ENCODE data around the gene ABT1. TPM values are rescaled to one million over a fixed set of nuclear protein-coding genes. Genes with fewer than 3 reads are reported as not detected.

ABT1 gene
- total RNA-seq, 1 donor = 16.4 TPM

DNA sequence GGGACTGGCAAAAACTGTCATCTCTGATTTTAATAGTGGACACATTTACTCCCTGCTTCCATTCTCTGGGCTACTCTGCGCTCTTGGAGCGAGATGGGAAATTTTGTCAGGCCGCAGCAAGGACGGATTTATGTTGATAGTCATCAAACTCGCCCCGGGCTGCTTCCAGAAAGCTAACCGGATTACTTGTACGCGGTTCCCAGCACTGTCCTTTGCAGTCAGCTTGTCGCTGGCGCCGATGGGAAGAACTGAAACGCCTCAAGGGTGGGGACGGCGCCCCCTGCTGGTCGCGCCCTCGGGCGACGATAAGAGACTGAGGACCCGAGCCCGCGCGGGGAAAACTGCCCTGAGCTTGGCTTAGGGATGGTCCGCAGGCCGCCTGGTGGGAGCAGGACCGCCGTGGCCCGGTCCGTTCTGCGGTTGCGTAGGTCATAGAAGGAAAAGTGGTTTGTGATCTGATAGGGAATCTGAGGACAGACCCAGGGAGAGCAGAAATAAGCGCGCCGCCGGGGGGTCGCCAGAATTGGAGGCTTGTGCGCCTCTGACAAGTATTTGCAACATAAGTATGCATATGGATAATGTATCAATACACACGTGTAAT is 984 bp upstream of the ABT1 start:
- peak; percentile 89 for DNase-seq (ENCODE audit: low read depth)
- TF ChIP-seq, protein P1, sequence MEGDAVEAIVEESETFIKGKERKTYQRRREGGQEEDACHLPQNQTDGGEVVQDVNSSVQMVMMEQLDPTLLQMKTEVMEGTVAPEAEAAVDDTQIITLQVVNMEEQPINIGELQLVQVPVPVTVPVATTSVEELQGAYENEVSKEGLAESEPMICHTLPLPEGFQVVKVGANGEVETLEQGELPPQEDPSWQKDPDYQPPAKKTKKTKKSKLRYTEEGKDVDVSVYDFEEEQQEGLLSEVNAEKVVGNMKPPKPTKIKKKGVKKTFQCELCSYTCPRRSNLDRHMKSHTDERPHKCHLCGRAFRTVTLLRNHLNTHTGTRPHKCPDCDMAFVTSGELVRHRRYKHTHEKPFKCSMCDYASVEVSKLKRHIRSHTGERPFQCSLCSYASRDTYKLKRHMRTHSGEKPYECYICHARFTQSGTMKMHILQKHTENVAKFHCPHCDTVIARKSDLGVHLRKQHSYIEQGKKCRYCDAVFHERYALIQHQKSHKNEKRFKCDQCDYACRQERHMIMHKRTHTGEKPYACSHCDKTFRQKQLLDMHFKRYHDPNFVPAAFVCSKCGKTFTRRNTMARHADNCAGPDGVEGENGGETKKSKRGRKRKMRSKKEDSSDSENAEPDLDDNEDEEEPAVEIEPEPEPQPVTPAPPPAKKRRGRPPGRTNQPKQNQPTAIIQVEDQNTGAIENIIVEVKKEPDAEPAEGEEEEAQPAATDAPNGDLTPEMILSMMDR (IDR thresholded peaks at IDR 0.05; ENCODE audit: insufficient read depth, low read depth, low read length) = peak; percentile 92

DNA sequence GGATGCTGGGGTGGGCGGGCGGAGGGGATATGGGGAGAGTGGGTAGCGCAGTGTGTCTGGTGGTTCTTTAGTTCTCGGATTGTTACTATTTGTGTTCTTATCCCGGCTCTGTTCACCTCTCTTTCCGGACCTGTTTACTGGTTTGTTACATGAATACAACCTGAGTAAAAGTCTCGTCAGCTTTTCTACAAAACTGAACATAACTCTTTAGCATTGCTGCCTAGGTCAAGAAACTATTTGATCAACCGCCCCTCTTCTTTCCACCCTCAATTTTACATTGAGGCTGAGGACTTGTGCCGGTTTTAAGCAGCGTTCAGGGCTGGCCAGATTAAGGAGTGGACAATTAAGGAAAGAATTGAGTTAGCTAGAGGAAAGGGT is 625 bp downstream of the ABT1 start:
- no peak for DNase-seq (ENCODE audit: low read depth)
- H3K4me3 ChIP-seq (ENCODE audit: low read depth, low read length) = peak overlapping the region; percentile 100
- TF ChIP-seq, protein P1 (IDR thresholded peaks at IDR 0.05; ENCODE audit: insufficient read depth, low read depth, low read length) = no peak

More for the DNA sequence above, 984 bp upstream of the ABT1 start:
- peak overlapping the region; percentile 100 for H3K4me3 ChIP-seq (ENCODE audit: low read depth, low read length)

DNA sequence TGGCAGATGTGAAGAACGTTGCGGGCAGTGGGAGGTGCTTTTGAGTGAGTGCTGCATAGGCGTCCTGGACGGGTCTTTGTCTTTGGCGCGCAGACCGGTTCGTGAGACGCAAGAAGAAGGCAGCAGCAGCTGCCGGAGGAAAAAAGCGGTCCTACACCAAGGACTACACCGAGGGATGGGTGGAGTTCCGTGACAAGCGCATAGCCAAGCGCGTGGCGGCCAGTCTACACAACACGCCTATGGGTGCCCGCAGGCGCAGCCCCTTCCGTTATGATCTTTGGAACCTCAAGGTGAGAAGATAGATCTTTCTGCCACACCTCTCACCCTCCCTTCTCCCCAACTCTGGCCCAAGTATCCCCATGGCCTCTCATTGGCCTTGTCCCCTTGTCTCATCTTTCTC is 1.1 kb downstream of the ABT1 start:
- DNase-seq (ENCODE audit: low read depth) = no peak
- H3K4me3 ChIP-seq (ENCODE audit: low read depth, low read length) = peak overlapping the region; percentile 100
- TF ChIP-seq, protein P1 (IDR thresholded peaks at IDR 0.05; ENCODE audit: insufficient read depth, low read depth, low read length) = no peak

- DNase-seq (ENCODE audit: low read depth) = no peak
- peak overlapping the region; percentile 100 for H3K4me3 ChIP-seq (ENCODE audit: low read depth, low read length)
- TF ChIP-seq, protein P1 (IDR thresholded peaks at IDR 0.05; ENCODE audit: insufficient read depth, low read depth, low read length) = no peak
Measured at GRCh38 chr6:26598267-26598666, 1.5 kb downstream of the ABT1 start.

DNA sequence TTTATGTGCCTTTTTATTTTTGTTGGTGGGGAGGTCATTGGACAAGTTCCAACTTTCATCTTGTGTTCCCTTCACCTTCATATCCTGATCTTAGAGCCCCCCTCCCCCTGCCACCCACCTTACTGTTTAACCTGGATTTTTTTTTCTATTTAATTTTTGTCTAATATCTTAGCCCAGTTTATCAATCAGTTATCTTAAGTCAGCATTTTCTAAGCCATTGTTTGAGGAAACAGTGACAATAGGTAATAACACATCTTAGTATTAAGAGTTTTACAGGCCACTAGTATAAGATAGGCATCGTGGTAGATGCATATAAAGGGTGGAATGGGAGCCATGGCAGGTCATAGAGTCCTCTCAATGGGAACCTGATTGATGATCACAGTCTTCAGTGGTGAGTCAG is 2.4 kb downstream of the ABT1 start:
- TF ChIP-seq, protein P1 (IDR thresholded peaks at IDR 0.05; ENCODE audit: insufficient read depth, low read depth, low read length) = no peak
- no peak for DNase-seq (ENCODE audit: low read depth)

DNA sequence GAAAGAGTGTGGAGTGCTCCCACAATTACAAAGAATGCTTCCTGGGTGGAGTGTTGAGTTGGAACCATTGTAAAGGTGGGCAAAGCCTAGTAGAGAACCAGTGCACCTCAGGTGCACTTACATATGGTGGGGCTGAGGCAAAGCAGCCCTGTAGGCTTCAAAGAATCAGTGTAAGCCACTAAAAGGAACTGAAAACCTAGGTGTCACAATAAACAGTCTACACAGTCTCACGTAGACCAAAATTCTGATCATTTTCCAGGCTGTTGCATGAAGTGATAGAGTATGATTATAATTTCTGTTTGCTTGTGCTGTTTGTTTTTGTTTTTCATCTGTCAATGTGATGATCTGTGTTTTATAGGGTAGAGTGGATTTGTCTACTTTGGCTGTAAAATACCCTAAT is 2.8 kb downstream of the ABT1 start:
- H3K4me3 ChIP-seq (ENCODE audit: low read depth, low read length) = no peak overlapping the region
- TF ChIP-seq, protein P1 (IDR thresholded peaks at IDR 0.05; ENCODE audit: insufficient read depth, low read depth, low read length) = no peak
- no peak for DNase-seq (ENCODE audit: low read depth)

More for the DNA sequence above, 2.4 kb downstream of the ABT1 start:
- no peak overlapping the region for H3K4me3 ChIP-seq (ENCODE audit: low read depth, low read length)

- TF ChIP-seq, protein P1 (IDR thresholded peaks at IDR 0.05; ENCODE audit: insufficient read depth, low read depth, low read length) = no peak
- no peak overlapping the region for H3K4me3 ChIP-seq (ENCODE audit: low read depth, low read length)
- no peak for DNase-seq (ENCODE audit: low read depth)
Measured at GRCh38 chr6:26600759-26601158, 4.0 kb downstream of the ABT1 start.
